ENCODE measurements around the gene ITGB3.
A peak's percentile ranks its signal among the peaks of the same experiment; 100 is the strongest.

The ITGB3 gene

DNA sequence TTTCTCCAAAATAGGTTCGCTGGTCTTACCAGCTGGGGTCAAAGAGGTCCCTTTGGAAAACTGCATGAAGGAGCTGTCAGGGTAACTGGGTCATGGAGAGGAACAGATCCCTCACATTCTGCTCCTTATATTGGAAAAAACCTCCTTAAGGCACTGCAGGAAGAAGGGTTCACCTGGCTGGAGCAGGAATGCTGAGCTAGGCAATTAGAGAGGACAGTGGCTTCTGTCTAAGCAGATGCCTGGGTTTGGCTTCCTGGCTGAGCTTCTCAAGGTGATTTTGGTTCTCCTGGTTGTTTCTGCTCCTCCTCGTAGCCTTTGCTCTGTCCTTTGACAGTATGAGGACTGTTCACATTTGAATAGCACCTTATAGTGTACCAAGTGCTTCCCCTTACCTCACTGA is 19.6 kb downstream of the ITGB3 start:
- Mint-ChIP-seq H3K27ac (no peak overlapping the region), H3K9me3 (peaks cover 5% of the 10 kb centered on the region), H3K4me1 (no peaks in the 10 kb centered on the region), H3K4me3 (no peak overlapping the region), H3K36me3 (no peaks in the 10 kb centered on the region)
- DNase-seq (ENCODE audit: low spot score in 2 of 2) (no peak), ATAC-seq (no peak)

DNA sequence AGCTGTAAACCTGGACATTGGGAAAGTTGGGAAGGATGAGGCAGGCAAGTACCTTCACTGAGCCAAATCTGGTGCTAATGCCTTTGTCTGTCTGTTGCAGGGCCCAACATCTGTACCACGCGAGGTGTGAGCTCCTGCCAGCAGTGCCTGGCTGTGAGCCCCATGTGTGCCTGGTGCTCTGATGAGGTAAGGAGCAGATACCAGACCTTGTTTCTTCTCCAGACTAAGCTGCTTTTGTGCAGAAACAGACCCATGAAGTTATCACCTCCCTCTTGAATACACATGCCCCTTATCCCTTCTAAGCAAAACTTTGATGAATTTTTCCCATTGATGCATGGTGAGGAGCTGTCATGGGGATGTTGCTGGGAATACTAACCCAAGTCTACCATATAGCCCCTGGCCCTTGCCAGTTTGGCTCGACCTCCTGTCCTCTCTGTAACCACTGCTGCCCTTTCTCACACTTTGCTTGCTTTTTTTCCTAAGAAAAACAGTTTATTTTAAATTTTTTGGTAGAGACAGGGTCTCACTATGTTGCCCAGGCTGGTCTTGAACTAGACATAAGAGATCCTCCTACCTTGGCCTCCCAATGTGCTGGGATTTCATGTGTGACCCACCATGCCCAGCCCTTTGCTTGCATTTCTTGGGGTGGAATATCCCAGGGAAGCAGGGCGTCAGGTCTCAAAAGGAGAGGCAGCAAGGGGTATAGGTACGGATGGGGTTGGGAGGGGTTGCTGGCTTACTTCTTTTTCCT is 20.9 kb downstream of the ITGB3 start:
- ATAC-seq (no peak), DNase-seq (ENCODE audit: low spot score in 2 of 2) (no peak)
- Mint-ChIP-seq H3K36me3 (no peaks in the 10 kb centered on the region), H3K4me3 (no peak overlapping the region), H3K9me3 (peaks cover 2% of the 10 kb centered on the region), H3K4me1 (no peaks in the 10 kb centered on the region), H3K27ac (no peak overlapping the region)

DNA sequence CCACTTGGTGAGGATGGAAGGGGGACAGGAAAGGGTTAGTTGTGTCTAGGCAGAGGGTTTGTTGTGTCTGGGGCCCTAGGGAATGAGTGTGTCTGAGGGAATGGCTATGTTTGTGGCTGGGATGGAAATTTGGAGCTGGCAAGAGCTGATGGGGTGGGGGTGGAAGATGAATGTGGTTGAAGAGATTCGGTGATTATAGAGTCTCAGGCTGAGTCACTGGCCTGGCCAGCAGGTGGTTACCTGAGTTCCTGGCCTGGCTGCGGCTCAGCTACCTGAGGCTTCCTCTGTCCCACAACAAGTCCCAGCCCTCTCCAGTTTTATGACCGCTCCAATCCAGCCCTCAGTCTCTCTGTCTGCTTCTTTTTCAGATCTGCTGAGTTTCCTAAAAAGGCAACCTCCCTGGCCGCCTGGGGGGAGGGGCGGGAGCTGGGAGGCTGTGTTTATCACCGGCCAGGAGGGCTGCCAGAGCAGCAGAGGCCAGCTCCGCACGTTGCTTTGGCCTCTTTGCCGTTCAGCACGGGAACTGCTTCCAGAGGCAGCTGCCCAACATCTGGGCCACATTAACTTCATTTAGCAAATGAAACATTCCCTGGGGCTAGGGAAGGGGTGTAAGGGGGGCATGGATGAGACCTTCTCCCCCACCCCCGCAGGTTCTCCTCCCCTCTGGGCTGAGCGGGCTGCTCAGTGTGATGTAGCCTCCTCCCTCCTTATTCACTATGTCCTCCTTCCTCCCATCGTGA is 21.8 kb downstream of the ITGB3 start:
- DNase-seq (ENCODE audit: low spot score in 2 of 2): no peak
- H3K9me3 Mint-ChIP-seq: no peaks in the 10 kb centered on the region
- H3K36me3 Mint-ChIP-seq: no peaks in the 10 kb centered on the region
- ATAC-seq: no peak
- H3K4me3 Mint-ChIP-seq: no peak overlapping the region
- no peak overlapping the region for H3K27ac Mint-ChIP-seq
- no peaks in the 10 kb centered on the region for H3K4me1 Mint-ChIP-seq

DNA sequence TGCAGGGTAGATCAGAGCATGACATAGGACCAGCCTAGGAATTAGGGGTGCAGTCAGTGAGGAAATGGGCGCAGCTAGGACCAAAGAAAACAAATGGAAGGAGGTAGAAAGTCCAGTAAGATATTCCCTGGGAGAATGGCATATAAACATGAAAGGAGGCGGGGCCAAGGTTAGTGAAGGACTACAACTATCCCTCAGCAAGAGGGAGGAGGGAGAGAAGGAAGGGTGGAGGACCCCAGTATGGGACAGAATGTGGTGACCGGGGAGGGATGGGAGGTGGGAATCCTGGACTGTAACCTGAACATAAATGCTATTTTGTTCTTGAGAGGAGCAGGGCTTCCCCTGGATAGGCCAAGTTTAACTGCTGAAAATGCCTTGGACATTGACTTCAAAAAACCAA is 22.8 kb downstream of the ITGB3 start:
- Mint-ChIP-seq H3K36me3 (no peaks in the 10 kb centered on the region), H3K27ac (no peak overlapping the region), H3K4me1 (no peaks in the 10 kb centered on the region), H3K4me3 (no peak overlapping the region), H3K9me3 (no peaks in the 10 kb centered on the region)
- ATAC-seq: no peak
- DNase-seq (ENCODE audit: low spot score in 2 of 2): no peak

DNA sequence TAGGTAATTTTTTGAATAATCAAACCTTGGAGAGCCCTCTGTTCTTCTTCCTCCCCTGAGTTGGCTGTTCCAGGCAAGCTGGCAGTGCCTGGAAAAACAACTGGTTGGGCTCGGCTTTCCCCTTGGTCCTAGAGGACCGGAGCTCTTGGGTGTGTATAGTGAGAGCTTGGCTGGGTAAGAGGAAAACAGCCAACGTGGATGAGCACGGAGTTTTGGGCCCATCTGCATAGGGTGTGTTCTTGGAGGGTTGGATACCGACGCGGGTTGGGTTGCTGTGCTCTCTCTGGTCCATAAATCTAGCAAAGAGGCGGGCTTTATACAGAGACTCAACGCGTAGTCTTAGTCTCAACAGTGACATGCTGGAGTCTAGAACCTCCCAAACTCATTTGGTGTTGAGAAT is 23.2 kb downstream of the ITGB3 start:
- Mint-ChIP-seq H3K4me3 (no peak overlapping the region), H3K4me1 (no peaks in the 10 kb centered on the region), H3K27ac (no peak overlapping the region), H3K9me3 (no peaks in the 10 kb centered on the region), H3K36me3 (no peaks in the 10 kb centered on the region)
- ATAC-seq (no peak), DNase-seq (ENCODE audit: low spot score in 2 of 2) (no peak)

DNA sequence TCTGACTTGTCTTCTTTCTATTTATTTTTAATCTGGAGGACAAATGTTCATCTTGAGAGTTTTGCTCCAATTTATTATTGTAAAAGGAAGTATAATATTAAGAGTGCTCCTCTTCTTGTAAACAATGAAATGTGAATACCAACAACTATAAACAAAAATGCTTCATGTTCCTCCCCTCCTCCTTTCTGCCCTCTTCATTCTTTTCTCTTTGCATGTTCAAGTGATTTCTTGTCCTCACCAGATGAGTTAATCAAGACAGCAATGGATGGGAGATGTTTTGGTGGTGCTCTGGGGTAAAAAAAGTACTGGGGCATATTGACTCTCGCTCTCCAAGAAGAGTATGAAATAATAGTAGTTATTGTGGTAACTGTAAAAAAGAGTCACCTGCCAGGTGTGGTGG is 24.3 kb downstream of the ITGB3 start:
- no peaks in the 10 kb centered on the region for H3K9me3 Mint-ChIP-seq
- H3K4me3 Mint-ChIP-seq: no peak overlapping the region
- ATAC-seq (no peak), DNase-seq (ENCODE audit: low spot score in 2 of 2) (no peak)
- no peaks in the 10 kb centered on the region for H3K4me1 Mint-ChIP-seq
- no peak overlapping the region for H3K27ac Mint-ChIP-seq
- no peaks in the 10 kb centered on the region for H3K36me3 Mint-ChIP-seq

DNA sequence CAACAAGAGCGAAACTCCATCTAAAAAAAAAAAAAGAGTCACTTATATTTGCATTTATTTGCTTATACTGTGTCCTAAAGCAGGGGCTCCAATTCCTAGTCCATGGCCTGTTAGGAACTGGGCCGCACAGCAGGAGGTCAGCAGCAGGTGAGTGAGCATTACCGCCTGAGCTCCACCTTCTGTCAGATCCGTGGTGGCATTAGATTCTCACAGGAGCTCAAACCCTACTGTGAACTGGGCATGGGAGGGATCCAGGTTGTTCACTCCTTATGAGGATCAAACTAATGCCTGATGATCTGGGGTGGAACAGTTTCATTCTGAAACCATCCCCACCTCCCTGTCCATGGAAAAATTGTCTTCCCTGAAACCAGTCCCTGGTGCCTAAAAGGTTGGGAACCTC is 24.9 kb downstream of the ITGB3 start:
- Mint-ChIP-seq H3K4me1 (no peaks in the 10 kb centered on the region), H3K9me3 (no peaks in the 10 kb centered on the region), H3K4me3 (no peak overlapping the region), H3K27ac (peak overlapping the region; percentile 49), H3K36me3 (no peaks in the 10 kb centered on the region)
- ATAC-seq (no peak), DNase-seq (ENCODE audit: low spot score in 2 of 2) (no peak)

DNA sequence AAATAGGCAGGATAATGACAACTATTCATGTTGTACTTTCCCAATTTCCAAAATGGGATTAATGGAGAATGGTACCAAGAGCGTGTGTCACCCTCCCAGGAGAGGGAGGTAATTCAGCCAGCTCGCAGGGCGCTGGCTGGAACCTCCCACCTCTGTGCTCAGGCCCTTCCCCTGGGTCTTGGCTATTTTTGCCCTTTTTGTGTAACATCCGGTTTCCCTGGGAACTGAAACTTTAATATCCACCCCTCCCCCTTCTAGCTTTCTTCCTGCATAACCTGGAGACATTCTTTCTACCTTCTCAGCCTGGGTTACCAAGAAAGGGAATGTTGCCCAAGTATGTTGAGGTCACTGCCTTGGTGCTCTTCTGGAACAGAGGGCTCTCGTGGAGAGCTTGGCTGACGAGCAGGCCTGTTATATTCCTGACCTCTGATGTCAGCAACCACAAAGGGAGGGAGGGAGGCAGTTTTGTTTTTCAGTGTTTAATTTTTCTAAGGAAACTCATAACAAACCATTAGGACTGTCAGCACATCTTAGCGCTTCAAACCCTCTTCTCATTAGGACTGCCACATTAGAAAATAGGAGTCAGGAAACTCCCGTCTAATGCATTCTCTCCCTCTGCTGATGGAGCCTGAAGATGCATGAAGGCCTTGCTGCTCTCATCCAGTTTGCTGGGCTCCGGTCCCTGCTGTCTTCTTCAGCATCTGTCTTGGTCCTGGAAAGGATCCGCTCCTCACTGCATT is 25.6 kb downstream of the ITGB3 start:
- Mint-ChIP-seq H3K36me3 (no peaks in the 10 kb centered on the region), H3K4me1 (no peaks in the 10 kb centered on the region), H3K9me3 (no peaks in the 10 kb centered on the region), H3K27ac (peak overlapping the region; percentile 49), H3K4me3 (no peak overlapping the region)
- no peak for DNase-seq (ENCODE audit: low spot score in 2 of 2)
- ATAC-seq: no peak

DNA sequence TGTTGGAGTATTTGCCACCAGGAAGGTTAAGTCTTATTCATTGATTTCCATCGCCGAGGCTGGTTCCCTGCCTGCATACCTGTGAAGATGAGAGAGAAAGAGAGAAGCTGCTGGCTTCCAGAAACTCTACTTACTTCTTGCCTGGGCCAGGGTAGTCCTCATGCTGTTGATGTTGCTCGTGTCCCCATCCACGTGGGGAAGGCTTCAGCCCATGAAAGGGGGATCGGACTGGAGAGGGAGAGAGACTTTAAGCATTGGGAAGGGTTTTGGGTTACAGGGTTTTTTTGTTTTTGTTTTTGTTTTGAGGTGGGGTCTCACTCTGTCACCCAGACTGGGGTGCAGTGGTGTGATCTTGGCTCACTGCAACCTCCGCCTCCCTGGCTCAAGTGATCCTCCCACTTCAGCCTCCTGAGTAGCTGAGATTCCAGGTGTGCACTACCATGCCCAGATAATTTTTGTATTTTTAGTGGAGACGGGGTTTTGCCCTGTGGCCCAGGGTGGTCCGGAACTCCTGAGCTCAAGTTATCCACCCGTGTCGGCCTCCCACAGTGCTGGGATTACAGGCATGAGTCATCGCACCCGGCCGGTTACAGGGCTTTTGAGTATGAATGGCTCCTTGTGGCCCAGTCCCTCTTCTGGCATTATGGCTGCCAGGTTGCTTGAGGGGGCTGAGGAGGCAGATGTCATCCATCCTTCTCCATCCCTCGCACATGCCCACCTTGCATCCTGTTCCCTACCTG is 26.6 kb downstream of the ITGB3 start:
- Mint-ChIP-seq H3K4me3 (no peak overlapping the region), H3K9me3 (no peaks in the 10 kb centered on the region), H3K27ac (no peak overlapping the region), H3K4me1 (no peaks in the 10 kb centered on the region), H3K36me3 (no peaks in the 10 kb centered on the region)
- ATAC-seq (no peak), DNase-seq (ENCODE audit: low spot score in 2 of 2) (no peak)

DNA sequence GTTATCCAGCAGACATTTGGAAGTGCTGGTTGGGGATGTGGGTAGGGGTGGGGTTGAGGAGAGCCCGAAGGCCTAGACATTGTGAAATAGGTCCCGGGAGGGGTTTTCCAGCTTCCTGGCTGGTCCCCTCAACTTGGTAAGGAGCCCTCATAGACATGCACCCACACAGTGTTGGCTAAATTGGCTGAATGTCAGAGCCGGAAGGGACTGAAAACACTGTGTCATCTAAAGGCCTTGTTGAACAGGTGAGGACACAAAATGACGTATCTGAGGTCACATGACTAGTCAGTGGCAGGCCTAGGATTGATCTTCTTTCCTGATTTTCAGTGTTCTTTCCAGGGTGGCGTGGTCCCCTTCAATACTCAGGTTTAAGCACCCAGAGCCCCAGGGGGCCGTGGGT is 27.6 kb downstream of the ITGB3 start:
- DNase-seq (ENCODE audit: low spot score in 2 of 2) (no peak), ATAC-seq (no peak)
- no peaks in the 10 kb centered on the region for H3K36me3 Mint-ChIP-seq
- no peak overlapping the region for H3K27ac Mint-ChIP-seq
- H3K4me3 Mint-ChIP-seq: no peak overlapping the region
- H3K9me3 Mint-ChIP-seq: no peaks in the 10 kb centered on the region
- peaks cover 4% of the 10 kb centered on the region for H3K4me1 Mint-ChIP-seq

DNA sequence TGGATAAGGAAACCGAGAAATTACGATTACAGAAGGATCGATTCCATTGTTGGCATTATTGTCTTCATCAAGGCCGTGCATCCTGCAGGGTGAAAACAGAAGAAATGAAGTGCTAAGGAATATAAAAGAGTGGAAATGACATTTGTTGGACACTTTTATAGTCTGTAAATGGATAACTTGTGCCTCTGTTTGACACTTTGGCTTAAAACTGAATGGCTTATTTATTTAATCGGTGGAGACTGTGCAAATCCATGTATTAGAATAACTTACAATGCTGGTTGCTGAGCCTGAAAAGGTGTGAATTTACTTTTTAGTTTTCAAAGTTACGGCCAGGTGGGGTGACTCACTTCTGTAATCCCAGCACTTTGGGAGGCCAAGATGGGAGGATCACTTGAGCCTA is 31.4 kb downstream of the ITGB3 start:
- ATAC-seq (no peak), DNase-seq (ENCODE audit: low spot score in 2 of 2) (no peak)
- peaks cover 7% of the 10 kb centered on the region for H3K4me1 Mint-ChIP-seq
- no peak overlapping the region for H3K27ac Mint-ChIP-seq
- H3K36me3 Mint-ChIP-seq: no peaks in the 10 kb centered on the region
- no peaks in the 10 kb centered on the region for H3K9me3 Mint-ChIP-seq
- H3K4me3 Mint-ChIP-seq: no peak overlapping the region

DNA sequence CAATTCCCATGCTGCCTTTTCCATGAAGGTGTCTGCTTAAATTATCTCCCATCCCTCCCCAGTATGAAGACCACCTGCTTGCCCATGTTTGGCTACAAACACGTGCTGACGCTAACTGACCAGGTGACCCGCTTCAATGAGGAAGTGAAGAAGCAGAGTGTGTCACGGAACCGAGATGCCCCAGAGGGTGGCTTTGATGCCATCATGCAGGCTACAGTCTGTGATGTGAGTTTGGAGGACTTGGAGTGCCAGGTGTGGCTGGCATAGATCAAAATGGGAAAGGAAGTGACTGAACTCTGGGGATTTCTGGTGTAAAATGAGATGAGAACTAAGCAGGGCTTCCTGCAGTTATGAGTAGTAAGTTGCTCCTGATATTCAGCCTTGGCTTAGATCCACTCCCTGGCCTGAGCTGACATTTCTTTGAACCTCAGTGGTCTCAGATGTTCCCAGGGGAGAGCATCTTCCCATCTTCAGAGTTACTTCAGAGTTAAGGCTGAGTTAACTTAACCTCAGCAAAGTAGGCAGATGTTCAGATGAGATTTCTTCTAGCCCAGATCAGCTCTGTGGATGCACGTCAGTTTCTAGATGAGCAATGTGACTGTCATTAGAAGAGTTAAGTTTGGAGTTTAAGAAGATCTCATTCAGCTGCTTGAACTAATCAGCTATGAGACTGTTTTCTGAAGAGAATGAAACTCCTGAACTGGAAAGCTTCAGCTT is 32.7 kb downstream of the ITGB3 start:
- peak in 1 of 2 donors; percentile 58 for DNase-seq (ENCODE audit: low spot score in 2 of 2)
- H3K4me3 Mint-ChIP-seq: peak overlapping the region; percentile 2
- H3K36me3 Mint-ChIP-seq: no peaks in the 10 kb centered on the region
- H3K9me3 Mint-ChIP-seq: no peaks in the 10 kb centered on the region
- H3K4me1 Mint-ChIP-seq: peaks cover 7% of the 10 kb centered on the region
- no peak overlapping the region for H3K27ac Mint-ChIP-seq
- ATAC-seq: peak; percentile 88

DNA sequence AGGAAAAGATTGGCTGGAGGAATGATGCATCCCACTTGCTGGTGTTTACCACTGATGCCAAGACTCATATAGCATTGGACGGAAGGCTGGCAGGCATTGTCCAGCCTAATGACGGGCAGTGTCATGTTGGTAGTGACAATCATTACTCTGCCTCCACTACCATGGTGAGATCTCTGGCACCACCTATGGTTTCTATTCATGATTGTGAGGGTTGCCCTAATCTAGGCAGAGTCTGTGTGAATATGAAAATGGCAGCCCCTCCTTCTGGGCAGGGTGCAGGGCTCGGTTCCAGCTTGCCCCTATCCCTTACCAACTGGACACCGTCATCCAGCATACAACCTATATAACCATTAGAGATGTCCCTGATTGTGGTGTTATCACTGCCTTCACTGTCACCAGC is 33.4 kb downstream of the ITGB3 start:
- H3K4me3 Mint-ChIP-seq: no peak overlapping the region
- no peaks in the 10 kb centered on the region for H3K9me3 Mint-ChIP-seq
- no peaks in the 10 kb centered on the region for H3K36me3 Mint-ChIP-seq
- peaks cover 7% of the 10 kb centered on the region for H3K4me1 Mint-ChIP-seq
- DNase-seq (ENCODE audit: low spot score in 2 of 2): no peak
- peak; percentile 53 for ATAC-seq
- H3K27ac Mint-ChIP-seq: no peak overlapping the region

DNA sequence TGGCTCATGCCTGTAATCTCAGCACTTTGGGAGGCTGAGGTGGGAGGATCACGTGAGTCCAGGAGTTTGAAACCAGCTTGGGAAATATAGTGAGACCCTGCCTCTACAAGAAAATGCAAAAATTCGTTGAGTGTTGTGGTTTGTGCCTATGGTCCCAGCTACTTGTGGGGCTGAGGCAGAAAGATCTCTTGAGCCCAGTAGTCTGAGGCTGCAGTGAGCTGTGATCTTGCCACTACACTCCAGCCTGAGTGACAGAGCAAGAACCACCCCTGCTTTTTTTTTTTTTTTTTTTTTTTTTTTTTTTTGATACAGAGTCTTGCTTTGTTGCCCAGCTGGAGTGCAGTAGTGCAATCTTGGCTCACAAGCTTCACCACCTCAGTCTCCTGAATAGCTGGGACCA is 34.0 kb downstream of the ITGB3 start:
- no peak for ATAC-seq
- Mint-ChIP-seq H3K36me3 (no peaks in the 10 kb centered on the region), H3K27ac (no peak overlapping the region), H3K4me1 (peaks cover 7% of the 10 kb centered on the region), H3K9me3 (no peaks in the 10 kb centered on the region), H3K4me3 (no peak overlapping the region)
- no peak for DNase-seq (ENCODE audit: low spot score in 2 of 2)
